Gastrocnemius medialis (tissue), 4 donors: ENCODE measurements around the gene GOLGA8J.

Source experiments
- POLR2A ChIP-seq, 2 donors: fragments of 450-650 bp; IDR thresholded peaks; one replicate each; pipeline ENCODE4 v1.6.1; 2017; ENCODE audit warnings: antibody characterized with exemption in 2 of 2, mild to moderate bottlenecking in 2 of 2, moderate library complexity in 2 of 2
- TF ChIP-seq, protein P1 (sequence below), 5 experiments: fragments of 450-650 bp in 3 of 5; fragments of 200-600 bp in 2 of 5; sonication (generic) in 2 of 5; IDR thresholded peaks in 4 of 5; conservative IDR thresholded peaks in 1 of 5; 1 replicate in 4 of 5; 2 replicates in 1 of 5; pipeline ENCODE4 v1.5.1; 2016 to 2019; ENCODE audit warnings: antibody characterized with exemption in 5 of 5, mild to moderate bottlenecking in 3 of 5, moderate library complexity in 3 of 5

DNA sequence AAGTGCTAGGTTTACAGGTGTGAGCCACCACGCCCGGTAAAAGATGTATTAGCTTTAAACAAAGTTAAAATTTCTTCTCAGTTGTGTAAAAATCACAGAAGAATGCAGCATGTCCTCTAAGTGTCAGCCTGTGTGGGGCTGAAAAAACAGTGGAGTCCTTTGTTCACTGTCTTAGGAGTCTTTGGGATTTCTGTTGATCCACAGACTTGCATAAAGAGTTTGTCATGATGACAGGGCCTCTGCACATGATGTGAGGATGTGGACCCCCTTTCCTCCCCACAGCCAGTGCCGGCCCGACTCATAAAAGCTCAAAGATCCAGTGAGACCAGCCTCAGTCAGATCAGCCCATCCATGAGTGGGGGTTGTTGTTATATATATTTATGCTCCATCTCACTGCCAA lies 49.0 kb upstream of the GOLGA8J start:
- TF ChIP-seq, protein P1, sequence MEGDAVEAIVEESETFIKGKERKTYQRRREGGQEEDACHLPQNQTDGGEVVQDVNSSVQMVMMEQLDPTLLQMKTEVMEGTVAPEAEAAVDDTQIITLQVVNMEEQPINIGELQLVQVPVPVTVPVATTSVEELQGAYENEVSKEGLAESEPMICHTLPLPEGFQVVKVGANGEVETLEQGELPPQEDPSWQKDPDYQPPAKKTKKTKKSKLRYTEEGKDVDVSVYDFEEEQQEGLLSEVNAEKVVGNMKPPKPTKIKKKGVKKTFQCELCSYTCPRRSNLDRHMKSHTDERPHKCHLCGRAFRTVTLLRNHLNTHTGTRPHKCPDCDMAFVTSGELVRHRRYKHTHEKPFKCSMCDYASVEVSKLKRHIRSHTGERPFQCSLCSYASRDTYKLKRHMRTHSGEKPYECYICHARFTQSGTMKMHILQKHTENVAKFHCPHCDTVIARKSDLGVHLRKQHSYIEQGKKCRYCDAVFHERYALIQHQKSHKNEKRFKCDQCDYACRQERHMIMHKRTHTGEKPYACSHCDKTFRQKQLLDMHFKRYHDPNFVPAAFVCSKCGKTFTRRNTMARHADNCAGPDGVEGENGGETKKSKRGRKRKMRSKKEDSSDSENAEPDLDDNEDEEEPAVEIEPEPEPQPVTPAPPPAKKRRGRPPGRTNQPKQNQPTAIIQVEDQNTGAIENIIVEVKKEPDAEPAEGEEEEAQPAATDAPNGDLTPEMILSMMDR (IDR thresholded peaks at IDR 0.05 in 4 of 5, conservative IDR thresholded peaks at IDR 0.05 in 1 of 5), result no peak
- TF ChIP-seq POLR2A (IDR thresholded peaks at IDR 0.05), result no peak
